Hepatocyte (in vitro differentiated cells): ENCODE results near the gene APBA2.

ENCODE experiments used
- EZH2 ChIP-seq: fragments of 200-600 bp; sonication (generic); IDR thresholded peaks from 2 replicates; pipeline ENCODE4 v1.6.1; 2016; ENCODE audit warnings: antibody characterized with exemption, mild to moderate bottlenecking, borderline replicate concordance
- TF ChIP-seq, protein P1 (sequence below): fragments of 200-600 bp; sonication (generic); IDR thresholded peaks from 2 replicates; pipeline ENCODE4 v1.5.1; 2016; ENCODE audit warnings: antibody characterized with exemption, mild to moderate bottlenecking; ENCODE audit not compliant: poor library complexity

DNA sequence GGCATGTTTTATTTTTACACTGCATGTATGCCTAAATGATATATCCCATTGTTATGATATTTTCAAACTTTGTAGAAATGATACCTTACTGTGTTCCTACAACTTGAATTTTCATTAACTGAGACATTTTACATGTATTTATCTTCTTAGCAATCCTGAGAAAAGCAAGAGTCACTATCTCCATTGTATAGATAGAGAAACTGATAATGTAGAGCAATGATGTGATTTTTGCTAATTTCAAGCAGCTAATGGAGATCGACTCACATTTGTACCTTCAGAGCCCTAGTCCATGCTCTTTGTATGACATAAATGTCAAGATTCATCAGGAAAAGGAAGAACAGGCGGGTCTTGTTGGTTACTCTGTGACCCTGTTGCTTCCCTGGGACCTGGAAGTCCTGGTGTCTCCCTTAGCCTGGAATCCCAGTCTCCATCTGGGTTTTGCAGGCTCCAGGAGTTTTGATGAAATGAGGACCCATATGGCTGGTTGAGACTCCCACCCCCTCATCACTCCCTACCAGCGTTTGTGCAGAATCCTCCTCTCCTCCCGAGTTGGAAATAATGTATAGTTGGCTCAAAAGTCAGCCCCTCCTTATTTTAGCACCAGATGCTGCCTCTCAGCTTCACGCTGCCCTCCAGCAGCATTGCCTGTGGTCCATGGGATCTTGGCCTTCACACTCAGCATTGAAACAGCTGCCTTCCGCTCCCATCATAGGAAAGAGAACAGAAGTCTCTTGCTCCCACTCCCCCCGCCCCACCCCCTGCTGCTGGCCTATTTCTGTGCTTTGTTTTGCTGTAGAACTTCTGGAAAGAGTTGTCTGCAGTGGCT, 67.1 kb downstream of the APBA2 start:
- TF ChIP-seq, protein P1, sequence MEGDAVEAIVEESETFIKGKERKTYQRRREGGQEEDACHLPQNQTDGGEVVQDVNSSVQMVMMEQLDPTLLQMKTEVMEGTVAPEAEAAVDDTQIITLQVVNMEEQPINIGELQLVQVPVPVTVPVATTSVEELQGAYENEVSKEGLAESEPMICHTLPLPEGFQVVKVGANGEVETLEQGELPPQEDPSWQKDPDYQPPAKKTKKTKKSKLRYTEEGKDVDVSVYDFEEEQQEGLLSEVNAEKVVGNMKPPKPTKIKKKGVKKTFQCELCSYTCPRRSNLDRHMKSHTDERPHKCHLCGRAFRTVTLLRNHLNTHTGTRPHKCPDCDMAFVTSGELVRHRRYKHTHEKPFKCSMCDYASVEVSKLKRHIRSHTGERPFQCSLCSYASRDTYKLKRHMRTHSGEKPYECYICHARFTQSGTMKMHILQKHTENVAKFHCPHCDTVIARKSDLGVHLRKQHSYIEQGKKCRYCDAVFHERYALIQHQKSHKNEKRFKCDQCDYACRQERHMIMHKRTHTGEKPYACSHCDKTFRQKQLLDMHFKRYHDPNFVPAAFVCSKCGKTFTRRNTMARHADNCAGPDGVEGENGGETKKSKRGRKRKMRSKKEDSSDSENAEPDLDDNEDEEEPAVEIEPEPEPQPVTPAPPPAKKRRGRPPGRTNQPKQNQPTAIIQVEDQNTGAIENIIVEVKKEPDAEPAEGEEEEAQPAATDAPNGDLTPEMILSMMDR: no peak
- TF ChIP-seq EZH2: no peak
